Caki2 (cell line): ENCODE measurements around the gene BTBD2. TPM values are rescaled to one million over a fixed set of nuclear protein-coding genes. Genes with fewer than 3 reads are reported as not detected.
A peak's percentile ranks its signal among the peaks of the same experiment; 100 is the strongest.

Experiments used
- DNase-seq: peaks from one replicate; pipeline ENCODE4 v3.0.0-alpha.2; 2015; ENCODE audit warnings: low read depth
- in situ Hi-C: cut with HindIII; loops from 2 replicates; pipeline ENCODE4 v1.10.0; 2016; ENCODE audit warnings: low sequenced_read_pairs, low pct_unique_long_range_greater_than_20kb, mixed read lengths
- total RNA-seq: library from RNA; depleted of rRNA; stranded (reverse); fragments of >200 nt; shearing (Covaris generic); gene quantifications from 2 replicates; pipeline ENCODE4 v1.2.3, GENCODE V29; 2014; ENCODE audit warnings: low replicate concordance

BTBD2 gene
- total RNA-seq, 1 experiment from 2014 or later = 56.1 TPM

DNA sequence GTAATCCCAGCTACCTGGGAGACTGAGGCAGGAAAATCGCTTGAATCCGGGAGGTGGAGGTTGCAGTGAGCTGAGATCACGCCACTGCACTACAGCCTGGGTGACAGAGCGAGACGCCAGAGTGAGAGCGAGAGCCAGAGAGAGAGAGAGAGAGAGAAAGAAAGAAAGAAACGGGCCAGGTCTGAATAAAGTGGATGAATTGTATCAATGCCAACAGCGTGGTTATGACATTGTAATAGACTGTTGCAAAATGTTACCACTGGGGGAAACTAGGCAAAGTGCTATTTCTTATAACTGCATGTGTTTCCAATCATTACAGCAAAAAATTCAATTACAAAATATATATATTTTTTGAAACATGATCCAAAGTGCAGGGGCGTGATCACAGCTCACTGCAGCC is 11.8 kb upstream of the BTBD2 start:
- no peak for DNase-seq
- in situ Hi-C loops = no loop called here

DNA sequence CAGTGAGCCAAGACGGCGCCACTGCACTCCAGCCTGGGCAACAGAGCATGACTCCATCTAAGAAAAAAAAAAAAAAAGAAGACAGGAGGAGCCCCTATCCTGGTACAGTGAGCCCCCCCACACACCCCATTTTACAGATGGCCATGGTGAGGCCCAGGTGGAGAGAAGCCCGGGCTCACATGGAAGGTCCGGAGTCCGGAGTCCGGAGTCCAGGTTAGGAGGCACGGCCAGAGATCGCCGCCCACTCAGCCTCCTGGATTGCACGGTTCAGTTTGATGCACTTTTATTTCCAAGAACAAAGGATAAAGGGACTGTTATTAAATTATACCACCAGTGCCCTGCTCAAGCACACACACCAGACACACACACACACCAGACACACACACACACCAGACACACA is 11.3 kb upstream of the BTBD2 start:
- no peak for DNase-seq
- in situ Hi-C loops = no loop called here

DNA sequence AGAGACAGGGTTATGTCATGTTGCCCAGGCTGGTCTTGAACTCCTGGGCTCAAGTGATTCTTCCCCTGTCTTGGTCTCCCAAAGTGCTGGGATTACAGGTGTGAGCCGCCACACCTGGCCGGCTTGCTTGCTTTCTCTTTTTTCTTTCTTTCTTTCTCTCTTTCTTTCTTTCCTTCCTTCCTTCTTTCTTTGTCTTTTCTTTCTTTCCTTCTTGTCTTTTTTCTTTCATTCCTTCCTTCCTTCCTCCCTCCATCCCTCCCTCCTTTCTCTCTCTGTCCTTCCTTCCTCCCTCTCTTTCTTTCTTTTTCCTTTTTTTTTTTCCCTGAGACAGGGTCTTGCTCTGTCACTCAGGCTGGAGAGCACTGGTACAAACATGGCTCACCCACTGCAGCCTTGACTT is 6.8 kb upstream of the BTBD2 start:
- no peak for DNase-seq
- in situ Hi-C loops = no loop called here

DNA sequence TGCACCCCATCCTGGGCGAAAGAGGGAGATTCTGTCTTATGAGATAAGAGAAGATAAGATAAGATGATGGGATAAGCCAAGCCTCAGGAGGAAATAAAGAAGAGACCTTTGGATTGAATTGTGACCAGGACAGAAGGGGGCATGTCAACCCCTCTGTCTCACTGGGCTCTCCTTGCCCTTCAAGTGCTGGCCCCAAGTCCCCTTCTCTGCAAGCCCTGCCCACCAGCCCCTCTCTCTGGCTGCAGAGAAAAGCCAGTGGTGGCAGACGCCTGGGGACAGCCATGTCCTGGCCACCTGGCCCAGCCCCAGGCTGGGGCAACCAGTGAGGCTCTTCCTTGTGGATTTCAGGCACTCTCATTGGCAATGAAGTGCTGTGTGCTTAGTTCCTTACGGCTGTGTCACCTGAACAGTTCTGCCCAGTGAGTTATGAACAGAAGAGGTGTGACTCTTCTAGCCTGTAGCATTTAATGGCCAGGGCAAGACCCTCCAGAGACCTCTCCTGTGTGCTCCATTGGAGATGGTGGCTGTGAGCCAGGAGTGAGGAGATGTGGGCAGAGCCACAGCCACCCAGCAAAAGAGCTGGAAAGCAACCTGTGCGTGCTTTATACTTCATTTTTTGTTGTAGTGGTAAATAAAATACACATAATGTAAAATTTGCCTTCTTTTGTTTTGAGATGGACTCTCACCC is 6.1 kb upstream of the BTBD2 start:
- no peak for DNase-seq
- in situ Hi-C loops = no loop called here

DNA sequence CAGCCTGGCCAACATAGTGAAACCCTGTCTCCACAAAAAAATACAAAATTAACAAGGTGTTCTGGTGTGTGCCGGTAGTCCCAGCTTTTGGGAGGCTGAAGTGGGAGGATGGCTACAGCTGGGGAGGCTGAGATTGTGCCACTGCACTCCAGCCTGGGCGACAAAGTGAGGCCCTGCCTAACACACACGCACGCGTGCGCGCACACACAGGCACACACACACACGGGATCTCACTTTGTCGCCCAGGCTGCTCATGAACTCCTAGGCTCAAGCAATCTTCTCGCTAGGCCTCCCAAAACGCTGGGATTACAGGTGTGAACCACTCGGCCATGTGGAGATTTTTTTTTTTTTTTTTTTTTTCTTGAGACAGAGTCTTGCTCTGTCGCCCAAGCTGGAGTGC is 3.2 kb upstream of the BTBD2 start:
- in situ Hi-C loops = no loop called here

DNA sequence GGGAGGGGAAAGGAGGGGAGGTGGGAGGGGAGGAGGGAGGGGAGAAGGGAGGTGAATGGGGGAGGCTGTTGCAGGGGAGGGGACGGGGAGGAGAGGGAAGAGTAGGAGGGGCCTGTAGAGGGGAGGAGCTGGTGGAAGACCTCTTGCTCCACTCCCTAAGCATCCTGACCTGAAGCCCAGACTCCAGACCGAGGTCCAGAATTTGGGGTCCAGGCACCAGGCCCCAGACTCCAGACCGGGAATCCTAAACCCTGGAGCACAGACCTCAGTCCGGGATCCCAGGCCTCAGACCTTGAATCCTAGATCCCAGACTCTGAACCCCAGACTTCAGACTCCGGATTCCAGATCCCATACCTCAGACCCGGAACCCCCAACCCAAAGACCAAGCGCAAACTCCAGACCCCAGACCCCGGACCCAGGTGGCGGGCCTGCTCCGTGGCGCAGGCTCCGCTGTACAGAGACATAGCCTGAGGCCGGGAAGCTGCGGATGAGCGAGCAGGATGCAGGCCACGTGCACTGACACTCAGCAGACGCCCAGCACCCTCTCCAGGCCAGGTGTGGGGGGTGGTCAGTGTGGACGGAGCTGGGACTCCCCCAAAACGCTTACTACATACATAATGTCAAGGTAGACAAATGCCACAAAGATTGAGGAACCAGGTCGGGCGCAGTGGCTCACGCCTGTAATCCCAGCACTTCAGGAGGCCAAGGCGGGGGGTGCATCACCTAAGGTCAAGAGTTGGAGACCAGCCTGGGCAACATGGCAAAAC is 710 bp upstream of the BTBD2 start:
- in situ Hi-C loops = no loop called here
- peak; percentile 55 for DNase-seq

More for the DNA sequence above, 3.2 kb upstream of the BTBD2 start:
- no peak for DNase-seq

DNA sequence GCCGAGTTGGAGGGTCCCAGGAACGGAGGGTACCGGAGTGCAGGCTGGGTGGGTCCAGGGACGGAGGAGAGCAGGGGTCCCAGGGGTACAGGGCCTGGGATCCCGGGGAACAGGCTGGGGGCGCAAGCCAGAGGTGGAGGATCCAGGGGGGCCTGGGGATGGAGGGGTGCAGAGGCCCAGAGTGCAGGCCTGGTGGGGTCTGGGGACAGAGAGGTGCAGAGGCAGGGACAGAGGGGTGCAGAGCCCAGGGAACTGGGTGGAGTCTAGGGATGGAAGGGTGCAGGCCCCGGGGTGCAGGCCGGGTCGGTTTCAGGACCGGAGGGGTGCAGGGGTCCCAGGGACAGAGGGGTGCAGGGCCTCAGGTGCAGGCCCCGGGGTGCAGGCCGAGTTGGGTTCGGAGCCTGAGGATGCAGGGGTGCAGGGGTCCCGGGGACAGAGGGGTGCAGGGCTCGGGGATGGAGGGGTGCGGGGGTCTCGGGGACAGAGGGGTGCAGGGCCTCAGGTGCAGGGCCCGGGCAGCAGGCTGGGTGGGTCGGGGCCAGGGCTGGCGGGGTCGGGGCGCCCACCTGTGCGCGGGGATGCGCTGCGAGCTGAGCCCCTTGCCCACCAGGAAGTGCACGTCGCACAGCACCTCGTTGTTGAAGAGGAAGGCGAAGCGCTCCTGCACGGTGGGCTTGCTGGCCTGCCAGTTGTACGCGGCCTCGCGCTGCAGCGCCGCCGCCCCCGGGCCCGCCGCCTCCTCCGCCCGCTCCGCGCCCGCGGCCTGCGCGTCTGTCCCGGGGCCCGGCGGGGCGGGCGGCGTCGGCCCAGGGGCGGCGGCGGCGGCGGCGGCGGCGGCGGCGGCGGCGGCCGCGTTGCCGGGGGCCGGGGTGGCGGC is 545 bp downstream of the BTBD2 start:
- in situ Hi-C loops = no loop called here

DNA sequence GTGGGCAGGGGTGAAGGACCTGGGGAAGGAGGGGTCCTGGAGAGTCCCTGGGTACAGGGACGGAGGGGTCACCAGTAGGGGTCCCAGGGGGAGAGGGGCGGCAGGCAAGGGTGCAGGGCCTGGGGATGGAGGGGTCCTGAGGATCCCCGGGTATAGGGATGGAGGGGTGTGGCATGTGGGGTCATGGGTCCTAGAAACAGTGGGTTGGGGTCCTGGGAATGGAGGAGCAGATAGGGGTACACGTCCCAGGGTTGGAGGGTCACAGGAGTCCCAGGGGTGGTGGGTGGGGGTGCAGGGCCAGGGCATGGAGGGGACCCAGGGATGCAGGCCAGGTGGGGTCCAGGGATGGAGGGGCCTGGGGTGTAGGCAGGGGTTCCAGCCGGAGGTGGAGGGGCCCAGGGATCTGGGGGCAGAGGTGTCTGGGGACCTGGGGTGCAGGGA is 1.4 kb downstream of the BTBD2 start:
- DNase-seq = no peak
- in situ Hi-C loops = no loop called here

More for the DNA sequence above, 545 bp downstream of the BTBD2 start:
- no peak for DNase-seq

DNA sequence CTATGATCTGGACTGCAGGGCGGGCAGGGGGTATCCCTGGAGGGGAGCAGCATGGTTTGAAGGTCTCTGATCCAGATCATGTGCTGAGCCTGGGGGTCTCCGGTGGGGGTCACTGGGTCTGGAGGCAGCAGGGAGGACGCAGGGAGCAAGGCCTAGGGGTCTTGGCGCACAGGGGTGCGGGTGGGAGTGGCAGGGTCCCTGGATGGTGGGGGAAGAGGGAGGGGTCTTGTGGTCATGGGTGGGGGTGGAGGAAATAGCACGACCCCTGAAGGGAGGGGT is 1.9 kb downstream of the BTBD2 start:
- in situ Hi-C loops = no loop called here
- DNase-seq = no peak

DNA sequence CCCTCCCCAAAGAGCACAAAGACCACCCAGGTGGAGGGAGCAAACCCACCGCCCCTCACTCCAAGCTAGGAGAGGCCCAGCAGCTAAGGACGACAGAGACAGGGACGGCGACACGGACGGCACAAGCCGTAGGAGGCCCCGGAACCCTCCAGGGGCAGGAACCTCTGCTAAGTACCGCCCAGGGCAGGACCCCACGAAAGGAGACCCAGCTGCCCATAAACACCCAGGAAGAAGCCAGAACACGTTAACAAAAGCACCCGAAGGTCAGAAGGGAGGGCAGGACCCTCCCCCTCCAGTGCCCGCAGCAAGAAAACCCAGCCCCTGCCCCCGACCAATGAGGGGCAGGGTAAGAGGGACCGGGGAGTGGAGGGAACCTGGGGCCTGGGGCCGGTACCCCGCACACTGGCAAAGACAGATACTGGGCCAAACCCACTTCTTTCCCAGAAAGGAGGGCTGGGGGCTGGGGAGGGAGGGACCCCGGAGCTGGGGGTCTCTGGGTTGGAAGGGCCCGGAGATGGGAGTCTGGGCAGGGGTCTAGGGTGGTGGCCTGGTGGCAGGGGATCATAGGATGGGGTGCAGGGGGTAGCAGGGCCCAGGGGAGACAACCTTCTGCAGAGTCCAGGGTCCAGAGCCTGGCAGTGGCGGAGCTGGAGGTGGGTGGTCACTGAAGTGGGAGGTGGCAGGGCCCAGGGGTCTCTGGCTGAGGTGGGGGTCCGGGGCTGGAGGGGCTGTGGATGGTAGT is 2.4 kb downstream of the BTBD2 start:
- no peak for DNase-seq
- in situ Hi-C loops = no loop called here

DNA sequence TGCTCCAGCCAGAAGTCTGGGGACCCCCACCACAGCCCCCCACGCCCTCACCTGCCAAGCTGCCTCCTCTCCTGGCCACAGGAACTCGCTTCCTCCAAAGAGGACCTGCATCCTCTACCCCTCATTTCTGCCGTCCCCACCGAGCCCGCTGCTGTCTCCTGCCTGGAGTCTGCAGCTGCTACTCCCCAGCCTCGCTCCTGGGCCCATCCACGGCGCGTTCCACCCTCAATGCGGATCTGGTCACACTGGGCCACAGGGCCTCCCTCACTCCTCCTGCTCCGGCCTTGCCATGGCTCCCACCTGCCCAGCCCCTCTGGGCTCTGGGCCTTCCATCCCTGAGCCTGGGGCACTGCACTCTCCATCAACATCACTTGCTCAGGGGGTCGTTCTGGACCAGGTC is 4.3 kb downstream of the BTBD2 start:
- DNase-seq = no peak
- in situ Hi-C loops = no loop called here

DNA sequence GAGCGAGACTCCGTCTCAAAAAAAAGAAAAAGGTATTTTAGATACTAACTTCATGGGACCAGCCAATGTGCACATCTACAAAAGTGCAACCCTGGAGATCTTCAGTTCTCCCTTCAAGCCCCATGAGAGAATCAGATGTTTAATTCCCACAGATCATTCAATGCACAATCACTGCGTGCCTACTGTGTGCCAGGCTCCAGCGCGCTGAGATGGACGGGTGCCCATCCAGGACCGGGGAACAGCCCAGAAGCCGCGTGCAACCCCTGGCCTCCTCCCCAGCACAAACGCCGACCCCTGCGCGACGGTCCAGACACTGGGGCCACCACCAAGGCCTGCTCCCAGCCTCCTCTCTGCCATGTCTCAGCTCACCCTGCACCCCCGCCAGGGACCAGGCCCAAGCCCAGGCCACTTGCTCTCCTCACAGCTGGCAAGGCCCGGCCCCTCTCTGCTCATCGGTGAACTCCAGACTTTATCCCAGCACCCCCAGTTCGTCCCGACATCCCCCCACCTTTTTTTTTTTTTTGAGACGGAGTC is 5.3 kb downstream of the BTBD2 start:
- no peak for DNase-seq
- in situ Hi-C loops = no loop called here

DNA sequence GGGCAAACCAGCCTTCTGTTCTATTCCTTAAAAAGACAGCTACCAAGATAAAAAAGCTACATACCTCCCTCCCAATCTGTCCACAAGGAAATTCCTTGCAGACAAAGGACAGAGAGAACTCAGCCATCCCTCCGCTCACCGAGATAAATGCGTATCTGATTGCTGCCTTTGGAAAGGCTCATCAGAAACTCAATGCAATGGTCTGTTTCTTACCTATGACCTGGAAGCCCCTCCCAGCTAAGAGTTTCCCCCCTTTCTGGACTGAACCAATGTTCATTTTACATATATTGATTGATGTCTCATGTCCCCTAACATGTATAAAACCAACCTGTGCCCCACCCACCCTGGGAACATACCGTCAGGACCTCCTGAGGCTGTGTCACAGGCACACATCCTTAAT is 11.6 kb downstream of the BTBD2 start:
- in situ Hi-C loops = no loop called here
- no peak for DNase-seq

DNA sequence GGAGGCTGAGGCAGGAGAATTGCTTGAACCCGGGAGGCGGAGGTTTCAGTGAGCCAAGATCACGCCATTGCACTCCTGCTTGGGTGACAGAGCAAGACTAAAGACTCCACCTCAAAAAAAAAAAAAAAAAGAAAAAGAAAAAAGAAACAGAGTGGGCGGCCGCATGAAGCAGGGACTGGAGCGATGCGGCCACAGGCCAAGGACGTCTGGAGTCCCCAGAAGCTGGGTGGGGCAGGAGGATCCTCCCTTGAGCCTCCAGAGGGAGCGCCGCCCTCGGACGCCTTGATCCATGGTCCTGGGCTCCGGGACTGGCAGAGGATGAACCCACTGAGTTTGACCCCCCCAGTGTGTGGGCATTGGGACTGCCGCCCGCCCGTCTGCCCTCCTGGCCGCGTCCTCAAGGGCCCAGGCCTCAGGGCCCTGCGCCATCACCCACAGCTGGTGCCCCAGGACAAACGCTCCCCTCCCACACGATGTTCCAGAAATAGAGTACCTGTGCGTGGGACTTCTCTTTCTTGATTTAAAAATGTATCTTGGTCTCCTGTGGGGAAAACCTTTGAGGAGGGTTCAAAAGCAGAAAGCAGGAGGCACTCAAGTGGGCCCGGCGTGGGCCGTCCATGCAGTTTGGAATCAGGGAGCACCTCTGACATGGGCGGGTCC is 15.5 kb downstream of the BTBD2 start:
- DNase-seq = no peak
- in situ Hi-C loops = no loop called here

DNA sequence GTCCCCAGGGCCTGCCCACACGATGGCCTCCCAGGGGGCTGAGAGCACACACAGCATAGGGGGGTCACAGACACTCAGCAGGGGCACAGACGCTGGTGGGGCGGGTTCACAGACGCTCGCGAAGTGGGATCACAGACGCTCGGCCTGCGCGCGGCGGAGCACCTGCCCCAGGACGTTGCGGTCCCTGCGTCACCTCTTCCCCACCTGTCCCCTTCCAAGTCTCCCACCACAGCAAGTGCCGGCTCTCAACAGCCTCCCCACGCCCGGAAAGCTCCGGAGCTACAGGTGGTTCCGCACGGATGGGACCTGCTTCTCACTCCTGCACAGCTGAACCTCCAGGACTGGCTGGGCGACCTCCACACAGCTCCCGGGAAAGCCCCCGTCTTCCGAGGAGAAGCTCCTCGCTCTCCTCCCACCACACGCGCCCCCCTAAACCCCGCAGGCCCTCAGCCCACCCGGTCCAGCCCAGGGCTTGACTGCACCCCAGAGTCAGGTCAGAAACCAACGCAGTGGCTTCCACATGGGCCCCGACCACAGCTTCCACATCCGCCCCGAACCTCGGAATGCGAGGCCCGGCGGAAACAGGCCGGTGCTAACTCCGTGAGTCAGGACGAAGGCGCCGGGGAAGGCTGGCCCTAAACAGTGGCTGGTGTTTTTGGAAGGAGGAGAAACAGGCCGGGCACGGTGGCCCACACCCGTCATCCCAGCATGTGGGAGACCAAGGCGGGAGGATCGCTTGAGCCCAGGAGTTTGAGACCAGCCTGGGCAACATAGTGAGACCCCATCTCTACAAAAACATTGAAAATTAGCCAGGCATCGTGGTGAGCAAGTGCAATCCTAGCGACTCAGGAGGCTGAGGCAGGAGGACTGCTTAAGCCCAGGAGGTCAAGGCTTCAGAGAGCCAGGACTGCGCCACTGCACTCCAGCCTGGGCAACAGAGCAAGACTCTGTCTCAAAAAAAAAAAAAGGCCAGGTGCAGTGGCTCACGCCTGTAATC is 16.5 kb downstream of the BTBD2 start:
- no peak for DNase-seq
- in situ Hi-C loops = no loop called here

DNA sequence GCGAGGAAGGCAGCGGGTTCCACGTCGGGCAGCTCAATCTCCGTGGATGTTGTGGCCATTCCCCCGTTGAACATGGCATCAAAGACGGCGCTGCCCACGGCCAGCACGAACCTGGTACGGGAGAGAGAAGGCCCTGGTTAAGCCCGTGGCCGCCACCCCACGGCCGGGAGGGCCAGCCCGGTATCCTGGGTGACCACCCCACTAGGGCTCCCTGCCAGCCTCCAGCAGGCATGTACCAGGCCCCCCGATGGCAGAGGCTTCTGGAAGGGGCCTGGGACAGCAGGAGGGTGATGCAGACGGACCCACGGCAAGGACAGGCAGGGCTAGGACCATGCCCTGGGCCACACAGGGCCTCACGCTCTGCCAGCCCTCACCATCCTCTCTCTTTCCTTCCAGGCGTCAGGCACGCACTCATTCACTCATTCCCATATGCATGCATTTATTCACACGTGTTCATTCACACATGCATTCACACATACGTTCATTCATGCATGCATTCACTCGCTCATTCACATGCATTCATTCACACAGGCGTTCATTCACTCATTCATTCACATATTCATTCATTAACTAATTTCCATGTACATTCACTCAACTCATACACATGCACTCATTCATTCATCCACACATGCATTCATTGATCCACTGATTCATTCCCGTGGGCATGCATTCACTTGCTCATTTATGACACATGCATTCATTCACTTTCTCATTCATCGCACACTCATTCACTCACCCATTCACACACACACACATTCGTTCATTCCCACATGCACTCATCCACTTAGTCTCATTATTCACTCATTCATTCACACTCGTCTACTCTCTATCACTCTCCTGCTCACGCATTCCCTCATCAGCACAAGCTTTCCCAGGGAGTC is 17.9 kb downstream of the BTBD2 start:
- in situ Hi-C loops = no loop called here
- DNase-seq = no peak
